ENCODE results near the gene GNL2. TPM values are rescaled to one million over a fixed set of nuclear protein-coding genes. Genes with fewer than 3 reads are reported as not detected.

GNL2 gene
- total RNA-seq, 1 experiment from 2014 or later, result 106 TPM

- Histone ChIP-seq H3K79me1 (ENCODE audit: insufficient read depth, low read depth, low read length, poor library complexity, severe bottlenecking) (no peaks in the 10 kb centered on the region), H3K9me3 (ENCODE audit: control insufficient read depth, low read depth, low read length) (no peaks in the 10 kb centered on the region), H3K4me1 (ENCODE audit: insufficient read depth, low read length) (no peaks in the 10 kb centered on the region), H3K9ac (ENCODE audit: extremely low read depth, insufficient read length, low read length) (no peak overlapping the region), H3K27me3 (ENCODE audit: insufficient read depth, low read length) (peaks cover 3% of the 10 kb centered on the region; the same call in 1 of the 2 replicates), H3K4me2 (ENCODE audit: insufficient read depth, insufficient read length, low read length) (no peak overlapping the region), H4K20me1 (ENCODE audit: control insufficient read depth, insufficient read depth, insufficient read length) (no peaks in the 10 kb centered on the region), H3K79me2 (ENCODE audit: insufficient read depth, low read length) (no peaks in the 10 kb centered on the region), H3K14ac (ENCODE audit: insufficient read depth, low read length) (no peak overlapping the region), H2BK15ac (ENCODE audit: low read depth, low read length) (no peak overlapping the region), H2BK5ac (ENCODE audit: insufficient read length, low read length) (no peak overlapping the region), H3K56ac (ENCODE audit: insufficient read length, low read depth, low read length) (no peak overlapping the region), H2BK20ac (ENCODE audit: low read depth, low read length, poor library complexity, severe bottlenecking) (no peak overlapping the region), H4K5ac (ENCODE audit: insufficient read length, low read depth, low read length) (no peak overlapping the region), H4K8ac (replicated peaks; ENCODE audit: insufficient read length, low read depth, low read length) (no peak overlapping the region), H2AK5ac (ENCODE audit: insufficient read length, low read length) (no peak overlapping the region), H3K23me2 (ENCODE audit: insufficient read length, low read depth, low read length, poor library complexity, severe bottlenecking) (no peaks in the 10 kb centered on the region), H2BK12ac (ENCODE audit: insufficient read length, low read depth, low read length) (no peak overlapping the region), H4K91ac (ENCODE audit: insufficient read length, low read depth, low read length) (no peak overlapping the region), H3K18ac (ENCODE audit: insufficient read length, low read depth, low read length) (no peak overlapping the region), H3K23ac (ENCODE audit: insufficient read length, low read depth, low read length) (no peak overlapping the region), H2AFZ (ENCODE audit: low read length) (no peak overlapping the region), H3K4ac (ENCODE audit: low read depth, low read length) (no peak overlapping the region), H3K27ac (ENCODE audit: insufficient read length, low read depth, low read length) (no peak overlapping the region), H3T11ph (ENCODE audit: low read length) (no peak overlapping the region), H2BK120ac (ENCODE audit: low read depth, low read length, poor library complexity, severe bottlenecking) (no peak overlapping the region)
- Mint-ChIP-seq H3K4me3 (no peak overlapping the region), H3K27me3 (ENCODE audit: low read depth) (peaks cover 36% of the 10 kb centered on the region), H3K9me3 (no peaks in the 10 kb centered on the region), H3K36me3 (ENCODE audit: insufficient read depth in 1 of 3, low read depth in 3 of 3) (no peaks in the 10 kb centered on the region), H3K4me1 (0 out of 4 replicates have a peak, but pooled peaks cover 0 to under 1% of the 10 kb centered on the region in 2 experiments), H3K27ac (no peak overlapping the region)
- no peak for DNase-seq
- TF ChIP-seq CTCF (conservative IDR thresholded peaks at IDR 0.05), result no peak
- no CpG with 5 or more reads among the region's 2 CpGs for WGBS (ENCODE audit: extremely low coverage, insufficient read length, low lambda C conversion rate)
These were observed 14.3 kb upstream of the GNL2 start for GRCh38 chr1:37609994-37610393.

Data from H9 (cell line).